CMK (cell line): ENCODE measurements around the gene ALDH1A1.

Source experiments
- DNase-seq: peaks from one replicate; pipeline ENCODE4 v3.0.0-alpha.2; 2010; ENCODE audit warnings: low read depth

Gene ALDH1A1

GRCh38 chr9:72855890-72856523, 96.8 kb downstream of the ALDH1A1 start:
- no peak for DNase-seq

DNA sequence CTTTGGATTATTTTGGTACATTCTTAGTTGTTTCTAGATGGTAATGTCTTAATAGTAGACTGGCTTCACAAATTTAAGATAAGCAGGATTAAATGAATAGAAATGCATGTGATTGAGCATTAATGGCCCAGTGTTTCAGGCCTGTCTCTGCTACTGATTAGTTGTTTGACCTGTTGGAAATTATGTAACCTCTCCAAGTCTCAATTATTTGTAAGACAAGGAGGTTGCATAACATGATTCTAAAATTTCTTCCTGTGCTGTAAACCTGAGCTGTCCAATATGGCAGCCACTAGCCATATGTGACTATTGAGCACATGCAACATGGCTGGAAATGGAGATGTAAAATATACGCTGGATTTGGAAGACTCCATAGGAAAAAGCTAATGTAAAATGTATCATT, 97.5 kb downstream of the ALDH1A1 start:
- DNase-seq, result no peak
